K562 (cell line): ENCODE measurements around the gene ARPC4. TPM values are rescaled to one million over a fixed set of nuclear protein-coding genes. Genes with fewer than 3 reads are reported as not detected.

ENCODE experiments used
- polyA plus RNA-seq, 8 experiments: library from polyadenylated mRNA; depleted of rRNA in 4 of 8; stranded (reverse) in 5 of 8; unstranded in 3 of 8; fragments of >200 nt; fragmentation: Nextera tagmentation in 2 of 8; fragmentation: Illumina TruSeq in 1 of 8; extraction: Ambion mirVana in 2 of 8; extraction: Trizol in 1 of 8; gene quantifications; 2 replicates each; pipeline versions ENCODE4 v1.2.1 to v1.2.3, GENCODE V29; 2011 to 2014; ENCODE audit warnings: inconsistent platforms in 1 of 8, missing spikeins in 1 of 8
- total RNA-seq, 7 experiments: library from RNA; depleted of rRNA in 6 of 7; stranded (reverse); fragments of >200 nt in 6 of 7; fragmentation: Illumina TruSeq in 2 of 7; extraction: Trizol in 2 of 7; gene quantifications; 2 replicates each; pipeline versions ENCODE4 v1.2.1 to v1.2.3, GENCODE V29; 2011 to 2021; ENCODE audit warnings: low replicate concordance in 1 of 7

ARPC4 gene
- total and polyA plus RNA-seq, 9 of the 15 experiments (the other 6 are each of a cell fraction or from before 2014, with no cell fraction given), result 20.1 to 153 (median 119) TPM

Other genes starting within 250 kb of the ARPC4 start
Only the 7 nearest of the 17 such genes appear.
- gene BRPF1, start 61.3 kb upstream of the ARPC4 start, total RNA-seq (2014; rRNA removed), result 29.9 and 38.9 TPM in 2 replicates
- gene BRPF1, start 61.3 kb upstream of the ARPC4 start, total RNA-seq (2014; rRNA removed; fragmentation: Illumina TruSeq; extraction: Trizol), result 12.6 and 13.5 TPM in 2 replicates
- 23.5 and 25.5 TPM in 2 replicates for gene BRPF1, start 61.3 kb upstream of the ARPC4 start, total RNA-seq (2015; rRNA removed; fragmentation: Illumina TruSeq; extraction: Trizol)
- 40.2 and 40.6 TPM in 2 replicates for gene BRPF1, start 61.3 kb upstream of the ARPC4 start, total RNA-seq (2021)
- gene BRPF1, start 61.3 kb upstream of the ARPC4 start, polyA plus RNA-seq (2011; rRNA removed), result 12.7 and 16.6 TPM in 2 replicates
- gene BRPF1, start 61.3 kb upstream of the ARPC4 start, polyA plus RNA-seq (2014; fragmentation: Illumina TruSeq; extraction: Trizol), result 26.7 and 30.5 TPM in 2 replicates
- gene BRPF1, start 61.3 kb upstream of the ARPC4 start, polyA plus RNA-seq (2014; fragmentation: Nextera tagmentation; extraction: Ambion mirVana), result 1 to 10 TPM; 1.1 to 1.4 TPM
- 26.0 and 32.8 TPM in 2 replicates for gene BRPF1, start 61.3 kb upstream of the ARPC4 start, polyA plus RNA-seq (2014; rRNA removed)
- 27.6 and 39.3 TPM in 2 replicates for gene OGG1, start 43.1 kb upstream of the ARPC4 start, total RNA-seq (2014; rRNA removed)
- 14.6 and 18.2 TPM in 2 replicates for gene OGG1, start 43.1 kb upstream of the ARPC4 start, total RNA-seq (2014; rRNA removed; fragmentation: Illumina TruSeq; extraction: Trizol)
- gene OGG1, start 43.1 kb upstream of the ARPC4 start, total RNA-seq (2015; rRNA removed; fragmentation: Illumina TruSeq; extraction: Trizol), result 26.4 and 27.5 TPM in 2 replicates
- gene OGG1, start 43.1 kb upstream of the ARPC4 start, total RNA-seq (2021), result 23.6 and 25.7 TPM in 2 replicates
- 26.6 and 31.0 TPM in 2 replicates for gene OGG1, start 43.1 kb upstream of the ARPC4 start, polyA plus RNA-seq (2011; rRNA removed)
- 32.3 and 33.0 TPM in 2 replicates for gene OGG1, start 43.1 kb upstream of the ARPC4 start, polyA plus RNA-seq (2014; fragmentation: Illumina TruSeq; extraction: Trizol)
- gene OGG1, start 43.1 kb upstream of the ARPC4 start, polyA plus RNA-seq (2014; fragmentation: Nextera tagmentation; extraction: Ambion mirVana), result 10 to 100 TPM in 1 of 2 experiments, 1 to 10 TPM in 1; 6.6 to 12.0 TPM
- gene OGG1, start 43.1 kb upstream of the ARPC4 start, polyA plus RNA-seq (2014; rRNA removed), result 24.4 and 26.5 TPM in 2 replicates
- 10.7 and 13.9 TPM in 2 replicates for gene CAMK1, start 23.1 kb upstream of the ARPC4 start, total RNA-seq (2014; rRNA removed)
- gene CAMK1, start 23.1 kb upstream of the ARPC4 start, total RNA-seq (2014; rRNA removed; fragmentation: Illumina TruSeq; extraction: Trizol), result 4.4 and 4.7 TPM in 2 replicates
- gene CAMK1, start 23.1 kb upstream of the ARPC4 start, total RNA-seq (2015; rRNA removed; fragmentation: Illumina TruSeq; extraction: Trizol), result 6.1 and 6.6 TPM in 2 replicates
- gene CAMK1, start 23.1 kb upstream of the ARPC4 start, total RNA-seq (2021), result 5.2 and 6.2 TPM in 2 replicates
- 7.3 and 8.4 TPM in 2 replicates for gene CAMK1, start 23.1 kb upstream of the ARPC4 start, polyA plus RNA-seq (2011; rRNA removed)
- gene CAMK1, start 23.1 kb upstream of the ARPC4 start, polyA plus RNA-seq (2014; fragmentation: Illumina TruSeq; extraction: Trizol), result 6.0 and 6.2 TPM in 2 replicates
- under 1 TPM; 0.23 to 0.39 TPM for gene CAMK1, start 23.1 kb upstream of the ARPC4 start, polyA plus RNA-seq (2014; fragmentation: Nextera tagmentation; extraction: Ambion mirVana)
- gene CAMK1, start 23.1 kb upstream of the ARPC4 start, polyA plus RNA-seq (2014; rRNA removed), result 7.7 and 10.6 TPM in 2 replicates
- gene TADA3, start 609 bp upstream of the ARPC4 start, total RNA-seq (2014; rRNA removed), result 110 and 136 TPM in 2 replicates
- 32.7 and 40.6 TPM in 2 replicates for gene TADA3, start 609 bp upstream of the ARPC4 start, total RNA-seq (2014; rRNA removed; fragmentation: Illumina TruSeq; extraction: Trizol)
- gene TADA3, start 609 bp upstream of the ARPC4 start, total RNA-seq (2015; rRNA removed; fragmentation: Illumina TruSeq; extraction: Trizol), result 74.5 and 74.8 TPM in 2 replicates
- gene TADA3, start 609 bp upstream of the ARPC4 start, total RNA-seq (2021), result 85.8 and 89.7 TPM in 2 replicates
- 60.6 and 62.8 TPM in 2 replicates for gene TADA3, start 609 bp upstream of the ARPC4 start, polyA plus RNA-seq (2011; rRNA removed)
- 97.8 and 103 TPM in 2 replicates for gene TADA3, start 609 bp upstream of the ARPC4 start, polyA plus RNA-seq (2014; fragmentation: Illumina TruSeq; extraction: Trizol)
- gene TADA3, start 609 bp upstream of the ARPC4 start, polyA plus RNA-seq (2014; fragmentation: Nextera tagmentation; extraction: Ambion mirVana), result 1 to 10 TPM; 4.1 to 6.3 TPM
- gene TADA3, start 609 bp upstream of the ARPC4 start, polyA plus RNA-seq (2014; rRNA removed), result 91.6 and 94.0 TPM in 2 replicates
- gene TTLL3, start 17.2 kb downstream of the ARPC4 start, total RNA-seq (2014; rRNA removed), result 30.7 and 34.0 TPM in 2 replicates
- gene TTLL3, start 17.2 kb downstream of the ARPC4 start, total RNA-seq (2014; rRNA removed; fragmentation: Illumina TruSeq; extraction: Trizol), result 28.7 and 33.0 TPM in 2 replicates
- gene TTLL3, start 17.2 kb downstream of the ARPC4 start, total RNA-seq (2015; rRNA removed; fragmentation: Illumina TruSeq; extraction: Trizol), result 31.6 and 33.2 TPM in 2 replicates
- 53.7 and 63.6 TPM in 2 replicates for gene TTLL3, start 17.2 kb downstream of the ARPC4 start, total RNA-seq (2021)
- 95.8 and 120 TPM in 2 replicates for gene TTLL3, start 17.2 kb downstream of the ARPC4 start, polyA plus RNA-seq (2011; rRNA removed)
- gene TTLL3, start 17.2 kb downstream of the ARPC4 start, polyA plus RNA-seq (2014; fragmentation: Illumina TruSeq; extraction: Trizol), result 53.8 and 60.9 TPM in 2 replicates
- gene TTLL3, start 17.2 kb downstream of the ARPC4 start, polyA plus RNA-seq (2014; fragmentation: Nextera tagmentation; extraction: Ambion mirVana), result 10 to 100 TPM in 1 of 2 experiments, 1 to 10 TPM in 1; 8.9 to 11.6 TPM
- gene TTLL3, start 17.2 kb downstream of the ARPC4 start, polyA plus RNA-seq (2014; rRNA removed), result 72.7 and 106 TPM in 2 replicates
- 73.0 and 90.5 TPM in 2 replicates for gene RPUSD3, start 50.9 kb downstream of the ARPC4 start, total RNA-seq (2014; rRNA removed)
- gene RPUSD3, start 50.9 kb downstream of the ARPC4 start, total RNA-seq (2014; rRNA removed; fragmentation: Illumina TruSeq; extraction: Trizol), result 44.3 and 55.8 TPM in 2 replicates
- 51.5 and 59.3 TPM in 2 replicates for gene RPUSD3, start 50.9 kb downstream of the ARPC4 start, total RNA-seq (2015; rRNA removed; fragmentation: Illumina TruSeq; extraction: Trizol)
- gene RPUSD3, start 50.9 kb downstream of the ARPC4 start, total RNA-seq (2021), result 99.0 and 100 TPM in 2 replicates
- 56.1 and 104 TPM in 2 replicates for gene RPUSD3, start 50.9 kb downstream of the ARPC4 start, polyA plus RNA-seq (2011; rRNA removed)
- 98.2 and 119 TPM in 2 replicates for gene RPUSD3, start 50.9 kb downstream of the ARPC4 start, polyA plus RNA-seq (2014; fragmentation: Illumina TruSeq; extraction: Trizol)
- 10 to 100 TPM; 13.8 to 26.4 TPM for gene RPUSD3, start 50.9 kb downstream of the ARPC4 start, polyA plus RNA-seq (2014; fragmentation: Nextera tagmentation; extraction: Ambion mirVana)
- 66.6 and 76.8 TPM in 2 replicates for gene RPUSD3, start 50.9 kb downstream of the ARPC4 start, polyA plus RNA-seq (2014; rRNA removed)
- not detected in 2 replicates for gene CIDEC, start 87.2 kb downstream of the ARPC4 start, total RNA-seq (2014; rRNA removed)
- not detected in 2 replicates for gene CIDEC, start 87.2 kb downstream of the ARPC4 start, total RNA-seq (2014; rRNA removed; fragmentation: Illumina TruSeq; extraction: Trizol)
- not detected in 2 replicates for gene CIDEC, start 87.2 kb downstream of the ARPC4 start, total RNA-seq (2015; rRNA removed; fragmentation: Illumina TruSeq; extraction: Trizol)
- not detected in 2 replicates for gene CIDEC, start 87.2 kb downstream of the ARPC4 start, total RNA-seq (2021)
- not detected in 2 replicates for gene CIDEC, start 87.2 kb downstream of the ARPC4 start, polyA plus RNA-seq (2011; rRNA removed)
- not detected in 2 replicates for gene CIDEC, start 87.2 kb downstream of the ARPC4 start, polyA plus RNA-seq (2014; fragmentation: Illumina TruSeq; extraction: Trizol)
- gene CIDEC, start 87.2 kb downstream of the ARPC4 start, polyA plus RNA-seq (2014; fragmentation: Nextera tagmentation; extraction: Ambion mirVana), result not detected
- not detected in 2 replicates for gene CIDEC, start 87.2 kb downstream of the ARPC4 start, polyA plus RNA-seq (2014; rRNA removed)